GM12878 (cell line): ENCODE measurements around the gene OTUD5. TPM values are rescaled to one million over a fixed set of nuclear protein-coding genes. Genes with fewer than 3 reads are reported as not detected.

Source experiments
- ATAC-seq: fragments of 200-7000 bp; cut with Tn5 transposase; 3 replicates; pipeline ENCODE4 v1.9.1; 2020; ENCODE audit warnings: mild to moderate bottlenecking, moderate library complexity
- BruUV-seq: library from RNA; stranded (reverse); fragments of 400-500 nt; replicated peaks from 2 replicates; lab custom pipeline; 2021; lab: Mats Ljungman, UMichigan
- CTCF ChIA-PET: fragments of 300-600 bp; sonication (Branson Sonifier 250); formaldehyde crosslinking; extraction: SDS; loops from one replicate; lab custom pipeline; 2021; ENCODE audit warnings: inconsistent platforms; lab: Yijun Ruan, JAX
- POLR2A ChIA-PET: fragments of 350-600 bp; formaldehyde crosslinking; extraction: SDS; loops from one replicate; lab custom pipeline; 2021; ENCODE audit warnings: inconsistent platforms; lab: Charles Lee
- RAD21 ChIA-PET: fragments of 300-600 bp; sonication (Branson Sonifier 250); formaldehyde crosslinking; loops from one replicate; lab custom pipeline; 2023; ENCODE audit warnings: antibody characterized with exemption; ENCODE audit not compliant: unreplicated experiment; lab: Charles Lee
- SMC1A ChIA-PET: fragments of 300-600 bp; sonication (Branson Sonifier 250); formaldehyde crosslinking; loops from one replicate; lab custom pipeline; 2023; ENCODE audit not compliant: unreplicated experiment, uncharacterized antibody; lab: Charles Lee
- DNase-seq: peaks from one replicate; pipeline ENCODE4 v3.0.0-alpha.2; 2011; ENCODE audit warnings: low read depth, low spot score
- FAIRE-seq: peaks from 3 replicates; lab custom pipeline; 2011; peaks lifted over from hg19 to GRCh38; lab: Jason Lieb, UNC
- H2AFZ ChIP-seq: 2 replicates; pipeline ENCODE4 v1.6.0; 2011; ENCODE audit warnings: low read depth, low read length, control low read depth; ENCODE audit not compliant: control insufficient read depth
- H3K27ac ChIP-seq: 2 replicates; pipeline ENCODE4 v1.5.1; 2011; ENCODE audit warnings: control low read depth; ENCODE audit not compliant: control insufficient read depth, insufficient read depth
- H3K27me3 ChIP-seq, 2 experiments: replicated peaks in 1 of 2; 2 replicates each; pipeline versions ENCODE4 v1.6.0 to v1.6.1; 2011; ENCODE audit warnings: low read length in 1 of 2; ENCODE audit not compliant: control insufficient read depth in 2 of 2, insufficient read depth in 2 of 2
- H3K36me3 ChIP-seq, 2 experiments: 2 replicates each; pipeline ENCODE4 v1.5.1; 2011; ENCODE audit warnings: low read length in 1 of 2; ENCODE audit not compliant: control insufficient read depth in 2 of 2, insufficient read depth in 2 of 2
- H3K4me1 ChIP-seq: 2 replicates; pipeline ENCODE4 v1.6.1; 2011; ENCODE audit warnings: mild to moderate bottlenecking, low read length, moderate library complexity, mixed read lengths; ENCODE audit not compliant: control insufficient read depth, insufficient read depth
- H3K4me2 ChIP-seq: 2 replicates; pipeline ENCODE4 v1.6.0; 2011; ENCODE audit warnings: control low read depth; ENCODE audit not compliant: control insufficient read depth, insufficient read depth
- H3K4me3 ChIP-seq: fragments of 200-600 bp; sonication (generic); 2 replicates; pipeline ENCODE4 v1.5.1; 2016
- H3K79me2 ChIP-seq: 2 replicates; pipeline ENCODE4 v1.6.0; 2011; ENCODE audit warnings: low read length; ENCODE audit not compliant: control insufficient read depth, insufficient read depth
- H3K9ac ChIP-seq: 2 replicates; pipeline ENCODE4 v1.8.0; 2011; ENCODE audit warnings: low read length, control low read depth, mixed read lengths; ENCODE audit not compliant: control insufficient read depth, insufficient read depth
- H3K9me3 ChIP-seq: replicated peaks from 3 replicates; pipeline ENCODE4 v1.5.1; 2011; ENCODE audit warnings: mild to moderate bottlenecking, low read length; ENCODE audit not compliant: control insufficient read depth, insufficient read depth
- H4K20me1 ChIP-seq: 2 replicates; pipeline ENCODE4 v1.6.0; 2011; ENCODE audit not compliant: control insufficient read depth, insufficient read depth
- ESRRA ChIP-seq: IDR thresholded peaks from 2 replicates; pipeline ENCODE4 v1.6.1; 2012; ENCODE audit warnings: mild to moderate bottlenecking, low read length, improper control_type of control experiment
- FOS ChIP-seq: IDR thresholded peaks from 3 replicates; pipeline ENCODE4 v1.6.1; 2011; ENCODE audit warnings: borderline replicate concordance; ENCODE audit not compliant: insufficient read length; ENCODE audit errors: extremely low read depth
- KAT2A ChIP-seq: conservative IDR thresholded peaks from 2 replicates; pipeline ENCODE4 v1.6.1; 2011; ENCODE audit warnings: low read depth, low read length; ENCODE audit not compliant: control insufficient read depth
- RAD51 ChIP-seq: fragments of 450-650 bp; IDR thresholded peaks from 2 replicates; pipeline ENCODE4 v1.6.1; 2016; ENCODE audit warnings: moderate library complexity, mild to moderate bottlenecking, inconsistent platforms
- YBX1 ChIP-seq: fragments of 450-650 bp; IDR thresholded peaks from 2 replicates; pipeline ENCODE4 v1.6.1; 2016; ENCODE audit warnings: antibody characterized with exemption
- WGBS: methylation state at CpG from one replicate; pipeline ENCODE4 v1.1.6; 2016; ENCODE audit warnings: low lambda C conversion rate; ENCODE audit not compliant: insufficient replicate concordance, insufficient coverage; ENCODE audit errors: missing lambda C conversion rate; 5-methylcytosine and 5-hydroxymethylcytosine counted together
- in situ Hi-C: fragments of 300-500 bp; cut with MboI; formaldehyde crosslinking; loops from 9 replicates; pipeline ENCODE4 v1.14.3; 2018; ENCODE audit warnings: mixed read lengths
- intact Hi-C: fragments of 100-400 bp; cut with micrococcal nuclease; formaldehyde crosslinking; loops from one replicate; pipeline ENCODE4 v1.14.2; 2022; ENCODE audit not compliant: unreplicated experiment
- polyA plus RNA-seq, 11 experiments: library from polyadenylated mRNA; depleted of rRNA in 4 of 11; unstranded in 6 of 11; stranded (reverse) in 5 of 11; fragments of >200 nt; fragmentation: Nextera tagmentation in 4 of 11; fragmentation: Illumina TruSeq in 1 of 11; extraction: Ambion mirVana in 4 of 11; extraction: Trizol in 1 of 11; gene quantifications; 1 replicate in 1 of 11; 2 replicates in 10 of 11; pipeline versions ENCODE4 v1.2.1 to v1.2.3, GENCODE V29; 2011 to 2016; ENCODE audit warnings: inconsistent platforms in 2 of 11, missing spikeins in 2 of 11, low read depth in 1 of 11
- total RNA-seq, 4 experiments: library from RNA; depleted of rRNA in 3 of 4; stranded (reverse); fragments of >200 nt in 3 of 4; fragmentation: Illumina TruSeq in 1 of 4; extraction: Trizol in 1 of 4; gene quantifications; 2 replicates each; pipeline versions ENCODE4 v1.2.1 to v1.2.3, GENCODE V29; 2013 to 2021
- TF ChIP-seq, protein P1 (sequence below): IDR thresholded peaks from 2 replicates; pipeline ENCODE4 v1.6.1; 2012; ENCODE audit warnings: improper control_type of control experiment, low read depth, low read length; ENCODE audit not compliant: insufficient replicate concordance
- TF ChIP-seq, protein P2 (sequence below): IDR thresholded peaks from 2 replicates; pipeline ENCODE4 v1.6.1; 2011; ENCODE audit warnings: borderline replicate concordance, low read depth, mild to moderate bottlenecking, moderate library complexity, mixed read lengths, low read length; ENCODE audit not compliant: insufficient read depth; ENCODE audit errors: extremely low read length

OTUD5 gene
- total and polyA plus RNA-seq, 10 of the 15 experiments (the other 5 are each of a cell fraction or from before 2014, with no cell fraction given): 2.0 to 50.3 (median 22.7) TPM

DNA sequence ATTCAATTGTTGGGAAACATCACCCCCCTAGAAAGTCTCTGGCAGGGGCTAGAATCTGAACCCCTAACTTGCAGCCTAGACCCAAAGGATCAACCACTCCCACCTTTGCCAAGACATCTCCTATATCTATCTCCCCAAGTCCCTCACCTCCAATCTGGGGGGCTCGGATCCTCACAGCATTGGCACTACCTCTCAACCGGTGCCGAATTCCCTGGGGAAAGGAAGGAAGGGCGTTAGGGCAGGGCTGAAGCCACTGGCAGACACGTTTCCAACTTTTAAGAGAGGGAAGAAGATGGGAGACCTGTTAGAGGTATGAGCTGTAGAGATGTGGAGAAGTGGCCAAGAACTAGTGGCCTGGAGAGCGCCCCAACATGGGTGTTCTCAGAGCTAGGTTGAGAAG, 62.5 kb downstream of the OTUD5 start:
- intact Hi-C loops: loop anchor here (5.0 to 10.0 kb wide), 3 partner anchors 147 to 420 kb away; partner anchors contain the start of genes FTSJ1, SLC38A5 and TFE3
- TF ChIP-seq KAT2A (no peak), ESRRA (no peak), YBX1 (no peak), FOS (no peak), RAD51 (no peak)
- TF ChIP-seq, protein P1, sequence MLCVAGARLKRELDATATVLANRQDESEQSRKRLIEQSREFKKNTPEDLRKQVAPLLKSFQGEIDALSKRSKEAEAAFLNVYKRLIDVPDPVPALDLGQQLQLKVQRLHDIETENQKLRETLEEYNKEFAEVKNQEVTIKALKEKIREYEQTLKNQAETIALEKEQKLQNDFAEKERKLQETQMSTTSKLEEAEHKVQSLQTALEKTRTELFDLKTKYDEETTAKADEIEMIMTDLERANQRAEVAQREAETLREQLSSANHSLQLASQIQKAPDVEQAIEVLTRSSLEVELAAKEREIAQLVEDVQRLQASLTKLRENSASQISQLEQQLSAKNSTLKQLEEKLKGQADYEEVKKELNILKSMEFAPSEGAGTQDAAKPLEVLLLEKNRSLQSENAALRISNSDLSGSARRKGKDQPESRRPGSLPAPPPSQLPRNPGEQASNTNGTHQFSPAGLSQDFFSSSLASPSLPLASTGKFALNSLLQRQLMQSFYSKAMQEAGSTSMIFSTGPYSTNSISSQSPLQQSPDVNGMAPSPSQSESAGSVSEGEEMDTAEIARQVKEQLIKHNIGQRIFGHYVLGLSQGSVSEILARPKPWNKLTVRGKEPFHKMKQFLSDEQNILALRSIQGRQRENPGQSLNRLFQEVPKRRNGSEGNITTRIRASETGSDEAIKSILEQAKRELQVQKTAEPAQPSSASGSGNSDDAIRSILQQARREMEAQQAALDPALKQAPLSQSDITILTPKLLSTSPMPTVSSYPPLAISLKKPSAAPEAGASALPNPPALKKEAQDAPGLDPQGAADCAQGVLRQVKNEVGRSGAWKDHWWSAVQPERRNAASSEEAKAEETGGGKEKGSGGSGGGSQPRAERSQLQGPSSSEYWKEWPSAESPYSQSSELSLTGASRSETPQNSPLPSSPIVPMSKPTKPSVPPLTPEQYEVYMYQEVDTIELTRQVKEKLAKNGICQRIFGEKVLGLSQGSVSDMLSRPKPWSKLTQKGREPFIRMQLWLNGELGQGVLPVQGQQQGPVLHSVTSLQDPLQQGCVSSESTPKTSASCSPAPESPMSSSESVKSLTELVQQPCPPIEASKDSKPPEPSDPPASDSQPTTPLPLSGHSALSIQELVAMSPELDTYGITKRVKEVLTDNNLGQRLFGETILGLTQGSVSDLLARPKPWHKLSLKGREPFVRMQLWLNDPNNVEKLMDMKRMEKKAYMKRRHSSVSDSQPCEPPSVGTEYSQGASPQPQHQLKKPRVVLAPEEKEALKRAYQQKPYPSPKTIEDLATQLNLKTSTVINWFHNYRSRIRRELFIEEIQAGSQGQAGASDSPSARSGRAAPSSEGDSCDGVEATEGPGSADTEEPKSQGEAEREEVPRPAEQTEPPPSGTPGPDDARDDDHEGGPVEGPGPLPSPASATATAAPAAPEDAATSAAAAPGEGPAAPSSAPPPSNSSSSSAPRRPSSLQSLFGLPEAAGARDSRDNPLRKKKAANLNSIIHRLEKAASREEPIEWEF: no peak
- TF ChIP-seq, protein P2, sequence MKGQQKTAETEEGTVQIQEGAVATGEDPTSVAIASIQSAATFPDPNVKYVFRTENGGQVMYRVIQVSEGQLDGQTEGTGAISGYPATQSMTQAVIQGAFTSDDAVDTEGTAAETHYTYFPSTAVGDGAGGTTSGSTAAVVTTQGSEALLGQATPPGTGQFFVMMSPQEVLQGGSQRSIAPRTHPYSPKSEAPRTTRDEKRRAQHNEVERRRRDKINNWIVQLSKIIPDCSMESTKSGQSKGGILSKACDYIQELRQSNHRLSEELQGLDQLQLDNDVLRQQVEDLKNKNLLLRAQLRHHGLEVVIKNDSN: no peak
- no TSS peak for BruUV-seq
- Histone ChIP-seq H2AFZ (no peak overlapping the region), H3K27ac (no peak overlapping the region), H4K20me1 (no peaks in the 10 kb centered on the region), H3K4me2 (no peak overlapping the region), H3K4me3 (no peak overlapping the region), H3K36me3 (no peaks in the 10 kb centered on the region), H3K9ac (no peak overlapping the region), H3K79me2 (peaks cover 22% of the 10 kb centered on the region), H3K4me1 (no peaks in the 10 kb centered on the region), H3K27me3 (no peaks in the 10 kb centered on the region), H3K9me3 (no peaks in the 10 kb centered on the region; the same call in 2 of the 3 replicates)
- POLR2A ChIA-PET: interaction anchor here (0.6 to 1.5 kb wide), 2 partner anchors 51 to 61 kb away, joined by 3 to 5 read pairs; no protein-coding TSS in a partner anchor
- 80% methylated on average over 5 of the region's 6 CpGs for WGBS
- CTCF ChIA-PET: interaction anchor here (1.1 kb wide), 1 partner anchor 246 kb away, joined by 3 read pairs; no protein-coding TSS in a partner anchor
- DNase-seq (no peak), ATAC-seq (no peak), FAIRE-seq (no peak)
- in situ Hi-C loops: no loop called here
- RAD21 ChIA-PET: no interaction called here
- SMC1A ChIA-PET: no interaction called here
